Progenitor cell of endocrine pancreas (in vitro differentiated cells): ENCODE measurements around the gene SRSF5. TPM values are rescaled to one million over a fixed set of nuclear protein-coding genes. Genes with fewer than 3 reads are reported as not detected.
"Not testable (repeated sequence)": the region's sequence is repeated elsewhere in the genome, so short reads cannot be mapped to it uniquely, and the experiment has no call there.

Experiments used
- DNase-seq: peaks from one replicate; pipeline ENCODE4 v3.0.0; 2021; ENCODE audit warnings: low spot score; ENCODE audit not compliant: unreplicated experiment
- H3K27ac Mint-ChIP-seq: 2 replicates; pipeline ENCODE4 v1.8.0; 2021; ENCODE audit warnings: mild to moderate bottlenecking, moderate library complexity, mixed read lengths
- H3K27me3 Mint-ChIP-seq: 2 replicates; pipeline ENCODE4 v1.8.0; 2021; ENCODE audit warnings: mixed read lengths
- H3K36me3 Mint-ChIP-seq: 2 replicates; pipeline ENCODE4 v1.8.0; 2022; ENCODE audit warnings: mixed read lengths; ENCODE audit not compliant: insufficient read depth
- H3K4me1 Mint-ChIP-seq: 2 replicates; pipeline ENCODE4 v1.8.0; 2021; ENCODE audit warnings: low read depth, mixed read lengths
- H3K4me3 Mint-ChIP-seq: 2 replicates; pipeline ENCODE4 v1.8.0; 2021; ENCODE audit warnings: low read depth, mild to moderate bottlenecking, moderate library complexity, mixed read lengths
- H3K9me3 Mint-ChIP-seq: 2 replicates; pipeline ENCODE4 v1.8.0; 2021; ENCODE audit warnings: low read depth, mixed read lengths
- CTCF ChIP-seq: fragments of 200-600 bp; sonication (generic); IDR thresholded peaks from one replicate; pipeline ENCODE4 v1.5.0; 2021; ENCODE audit warnings: antibody characterized with exemption, mild to moderate bottlenecking; ENCODE audit not compliant: unreplicated experiment
- total RNA-seq: library from RNA; stranded (reverse); gene quantifications from 2 replicates; pipeline ENCODE4 v1.2.1, GENCODE V29; 2021

SRSF5 gene
- total RNA-seq, 1 donor from 2014 or later: 379 TPM

GRCh38 chr14:69812711-69813110 is 45.8 kb downstream of the SRSF5 start:
- TF ChIP-seq CTCF: no peak
- no peak overlapping the region for H3K27ac Mint-ChIP-seq
- H3K36me3 Mint-ChIP-seq: no peaks in the 10 kb centered on the region
- no peak for DNase-seq
- no peak overlapping the region for H3K4me3 Mint-ChIP-seq
- H3K9me3 Mint-ChIP-seq: no peaks in the 10 kb centered on the region
- H3K27me3 Mint-ChIP-seq: no peaks in the 10 kb centered on the region
- peaks cover 21% of the 10 kb centered on the region for H3K4me1 Mint-ChIP-seq

- H3K9me3 Mint-ChIP-seq, H3K27me3 Mint-ChIP-seq, DNase-seq, H3K36me3 Mint-ChIP-seq, H3K27ac Mint-ChIP-seq, H3K4me3 Mint-ChIP-seq: not testable (repeated sequence)
- H3K4me1 Mint-ChIP-seq: peaks cover 21% of the 10 kb centered on the region
These were observed 46.4 kb downstream of the SRSF5 start for GRCh38 chr14:69813346-69813745.

- peaks cover 16% of the 10 kb centered on the region for H3K4me1 Mint-ChIP-seq
- no peak for TF ChIP-seq CTCF
- H3K27me3 Mint-ChIP-seq: peaks cover 3% of the 10 kb centered on the region
- no peak overlapping the region for H3K27ac Mint-ChIP-seq
- H3K4me3 Mint-ChIP-seq: no peak overlapping the region
- no peaks in the 10 kb centered on the region for H3K9me3 Mint-ChIP-seq
- no peaks in the 10 kb centered on the region for H3K36me3 Mint-ChIP-seq
- DNase-seq: no peak
These were observed 47.5 kb downstream of the SRSF5 start for GRCh38 chr14:69814397-69814796.

- no peak overlapping the region for H3K4me3 Mint-ChIP-seq
- peaks cover 3% of the 10 kb centered on the region for H3K27me3 Mint-ChIP-seq
- TF ChIP-seq CTCF: no peak
- H3K27ac Mint-ChIP-seq: no peak overlapping the region
- peaks cover 12% of the 10 kb centered on the region for H3K4me1 Mint-ChIP-seq
- DNase-seq: no peak
- no peaks in the 10 kb centered on the region for H3K36me3 Mint-ChIP-seq
- no peaks in the 10 kb centered on the region for H3K9me3 Mint-ChIP-seq
These were observed 48.6 kb downstream of the SRSF5 start for GRCh38 chr14:69815556-69815955.

- Mint-ChIP-seq H3K27ac (no peak overlapping the region), H3K27me3 (peaks cover 3% of the 10 kb centered on the region), H3K9me3 (no peaks in the 10 kb centered on the region), H3K36me3 (no peaks in the 10 kb centered on the region), H3K4me1 (peaks cover 8% of the 10 kb centered on the region), H3K4me3 (no peak overlapping the region)
- DNase-seq: no peak
- no peak for TF ChIP-seq CTCF
These were observed 49.3 kb downstream of the SRSF5 start for GRCh38 chr14:69816216-69816615.

GRCh38 chr14:69818758-69819191 is 51.8 kb downstream of the SRSF5 start:
- Mint-ChIP-seq H3K27me3 (peaks cover 3% of the 10 kb centered on the region), H3K4me1 (peaks cover 3% of the 10 kb centered on the region), H3K36me3 (no peaks in the 10 kb centered on the region), H3K9me3 (no peaks in the 10 kb centered on the region), H3K4me3 (no peak overlapping the region), H3K27ac (no peak overlapping the region)
- peak; percentile 92 for TF ChIP-seq CTCF
- peak; percentile 62 for DNase-seq
